Measurements from ENCODE around the gene CES2. TPM values are rescaled to one million over a fixed set of nuclear protein-coding genes. Genes with fewer than 3 reads are reported as not detected.

The CES2 gene
- total and polyA plus RNA-seq, 2 donors (not counting 1 experiment from before 2014, with no cell fraction given) = 23.5 to 47.8 TPM

- WGBS (ENCODE audit: insufficient coverage) = 81% methylated on average over 5 of the region's 5 CpGs
- intact Hi-C loops (cut with micrococcal nuclease) = no loop called here
- no peak overlapping the region for H3K27ac Mint-ChIP-seq
Measured at GRCh38 chr16:66942981-66943380, 7.7 kb downstream of the CES2 start.

More at GRCh38 chr16:66942981-66943380, 7.7 kb downstream of the CES2 start:
- no peak overlapping the region for H3K4me3 ChIP-seq (ENCODE audit: control extremely low read depth in 1 of 5, extremely low read depth in 1 of 5, insufficient read depth in 1 of 5, low read depth in 2 of 5, low read length in 4 of 5)
- no peak overlapping the region for H3K4me2 ChIP-seq (replicated peaks; ENCODE audit: low read depth, low read length, poor library complexity, severe bottlenecking)
- TF ChIP-seq CTCF (IDR thresholded peaks at IDR 0.05) (no peak), EZH2 (IDR thresholded peaks at IDR 0.05; ENCODE audit: borderline replicate concordance, insufficient read depth, low read depth, low read length, poor library complexity, severe bottlenecking) (no peak)
- no peak overlapping the region for H3K9ac ChIP-seq (ENCODE audit: low read length)
- peaks cover 10% of the 10 kb centered on the region for H3K4me1 Mint-ChIP-seq
- H2AFZ ChIP-seq (ENCODE audit: insufficient read depth, low read depth, low read length, poor library complexity, severe bottlenecking) = no peak overlapping the region
- H3K27me3 ChIP-seq (replicated peaks in 1 of 4; ENCODE audit: control extremely low read depth in 1 of 4, control insufficient read depth in 3 of 4, insufficient read depth in 4 of 4, low read length in 3 of 4) = peaks cover 0 to 5% (median 2%) of the 10 kb centered on the region in 4 experiments
- H3K9me3 ChIP-seq (ENCODE audit: control extremely low read depth in 1 of 3, control insufficient read depth in 2 of 3, insufficient read depth in 1 of 3, low read length in 2 of 3) = peaks cover 0 to under 1% (median 0%) of the 10 kb centered on the region in 3 donors
- CTCF ChIA-PET = interaction anchor here (0.9 to 2.8 kb wide), 2 partner anchors 11 to 17 kb away, joined by 3 to 14 read pairs; no protein-coding TSS in a partner anchor
- POLR2A ChIA-PET = no interaction called here
- peaks cover 4% of the 10 kb centered on the region for H3K27me3 Mint-ChIP-seq
- peaks cover 5 to 10% of the 10 kb centered on the region in 2 donors for H3K4me1 ChIP-seq (ENCODE audit: control insufficient read depth in 2 of 2, insufficient read depth in 2 of 2, low read length in 2 of 2)
- no peak for DNase-seq
- no peak for ATAC-seq (ENCODE audit: low read depth)
- peaks cover 0 to 46% of the 10 kb centered on the region in 2 experiments for H3K36me3 ChIP-seq (replicated peaks in 1 of 2; ENCODE audit: control extremely low read depth in 1 of 2, control insufficient read depth in 1 of 2, extremely low read depth in 1 of 2, insufficient read depth in 2 of 2, low read length in 1 of 2)
- no peak overlapping the region for H3K4me3 Mint-ChIP-seq
- no peaks in the 10 kb centered on the region for H3K9me3 Mint-ChIP-seq (ENCODE audit: insufficient read depth)
- H3K27ac ChIP-seq (ENCODE audit: low read length in 2 of 2) = no peak overlapping the region
- no peaks in the 10 kb centered on the region for H4K20me1 ChIP-seq (ENCODE audit: control insufficient read depth, insufficient read depth, low read length, poor library complexity, severe bottlenecking)
- H3K79me2 ChIP-seq (ENCODE audit: control insufficient read depth, insufficient read depth, low read length) = no peaks in the 10 kb centered on the region

Data from B cell (primary cell).